K562 (cell line): Measurements from ENCODE around the gene C1orf174. TPM values are rescaled to one million over a fixed set of nuclear protein-coding genes. Genes with fewer than 3 reads are reported as not detected.

Experiments used
- BCOR ChIP-seq: fragments of 450-650 bp; IDR thresholded peaks from 2 replicates; pipeline ENCODE4 v1.6.1; 2016
- KAT8 ChIP-seq: fragments of 450-650 bp; IDR thresholded peaks from 2 replicates; pipeline ENCODE4 v1.6.1; 2016; ENCODE audit warnings: low read depth, mild to moderate bottlenecking
- RBBP5 ChIP-seq: fragments of 200-600 bp; sonication (generic); IDR thresholded peaks from 2 replicates; pipeline ENCODE4 v1.6.1; 2012; ENCODE audit warnings: borderline replicate concordance, mild to moderate bottlenecking, low read length, control low read depth, inconsistent platforms; ENCODE audit not compliant: insufficient read depth, poor library complexity, severe bottlenecking
- RUNX1 ChIP-seq: sonication (generic); IDR thresholded peaks from 2 replicates; pipeline ENCODE4 v1.6.1; 2016; ENCODE audit warnings: antibody characterized with exemption, low read depth
- SOX6 ChIP-seq: fragments of 450-650 bp; IDR thresholded peaks from 2 replicates; pipeline ENCODE4 v1.6.1; 2014; ENCODE audit warnings: mild to moderate bottlenecking
- ZKSCAN1 ChIP-seq: fragments of 150-350 bp; IDR thresholded peaks from 2 replicates; pipeline ENCODE4 v1.6.1; 2016; ENCODE audit warnings: low read depth, low read length
- polyA plus RNA-seq, 8 experiments: library from polyadenylated mRNA; depleted of rRNA in 4 of 8; stranded (reverse) in 5 of 8; unstranded in 3 of 8; fragments of >200 nt; fragmentation: Nextera tagmentation in 2 of 8; fragmentation: Illumina TruSeq in 1 of 8; extraction: Ambion mirVana in 2 of 8; extraction: Trizol in 1 of 8; gene quantifications; 2 replicates each; pipeline versions ENCODE4 v1.2.1 to v1.2.3, GENCODE V29; 2011 to 2014; ENCODE audit warnings: inconsistent platforms in 1 of 8, missing spikeins in 1 of 8
- total RNA-seq, 7 experiments: library from RNA; depleted of rRNA in 6 of 7; stranded (reverse); fragments of >200 nt in 6 of 7; fragmentation: Illumina TruSeq in 2 of 7; extraction: Trizol in 2 of 7; gene quantifications; 2 replicates each; pipeline versions ENCODE4 v1.2.1 to v1.2.3, GENCODE V29; 2011 to 2021; ENCODE audit warnings: low replicate concordance in 1 of 7
- TF ChIP-seq, protein P1 (sequence below): fragments of 450-650 bp; IDR thresholded peaks from 2 replicates; pipeline ENCODE4 v1.6.1; 2016; ENCODE audit warnings: low read depth
- TF ChIP-seq, protein P2 (sequence below): fragments of 250-450 bp; sonication (Bioruptor Pico); IDR thresholded peaks from 2 replicates; pipeline ENCODE4 v1.4.0; 2020; ENCODE audit warnings: mild to moderate bottlenecking, moderate library complexity, borderline replicate concordance
- TF ChIP-seq, protein P3 (sequence below): fragments of 450-650 bp; formaldehyde crosslinking; IDR thresholded peaks from 2 replicates; pipeline ENCODE4 v1.4.0; 2022; ENCODE audit warnings: mild to moderate bottlenecking, moderate library complexity
- TF ChIP-seq, protein P4 (sequence below): fragments of 250-450 bp; sonication (Bioruptor Pico); IDR thresholded peaks from 2 replicates; pipeline ENCODE4 v1.4.0; 2020
- TF ChIP-seq, protein P5 (sequence below), 3 experiments: IDR thresholded peaks in 2 of 3; conservative IDR thresholded peaks in 1 of 3; 2 replicates each; pipeline ENCODE4 v1.5.1; 2011 to 2012; ENCODE audit warnings: low read length in 3 of 3, mild to moderate bottlenecking in 3 of 3, control low read depth in 2 of 3, improper control_type of control experiment in 1 of 3, inconsistent platforms in 1 of 3, low read depth in 1 of 3, mixed read lengths in 1 of 3, moderate library complexity in 1 of 3; ENCODE audit not compliant: insufficient read depth in 2 of 3
- TF ChIP-seq, protein P6 (sequence below): fragments of 250-450 bp; sonication (Bioruptor Pico); IDR thresholded peaks from 2 replicates; pipeline ENCODE4 v1.5.0; 2021

The C1orf174 gene
- total and polyA plus RNA-seq, 9 of the 15 experiments (the other 6 are each of a cell fraction or from before 2014, with no cell fraction given): 38.5 to 64.9 (median 45.4) TPM

DNA sequence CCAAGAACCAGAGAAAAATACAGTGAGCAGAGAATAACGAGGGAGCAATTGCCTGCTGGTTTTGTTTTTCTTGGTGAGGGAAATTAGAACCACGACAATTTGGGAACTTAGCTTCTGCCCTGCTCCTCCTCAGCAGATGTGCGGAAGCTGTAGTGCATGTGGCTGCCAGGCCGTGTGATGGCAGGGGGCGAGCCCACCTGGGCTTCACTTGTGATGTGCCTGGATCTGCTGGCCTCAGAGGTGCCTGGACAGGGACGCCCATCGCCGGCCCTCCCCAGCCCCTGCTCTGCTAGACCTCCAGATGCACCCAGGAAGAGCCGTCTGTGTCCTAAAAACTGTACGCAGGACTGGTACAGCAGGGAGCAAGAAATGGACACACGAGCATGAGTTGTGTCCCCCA lies 28.5 kb upstream of the C1orf174 start (continued):
- TF ChIP-seq, protein P1, sequence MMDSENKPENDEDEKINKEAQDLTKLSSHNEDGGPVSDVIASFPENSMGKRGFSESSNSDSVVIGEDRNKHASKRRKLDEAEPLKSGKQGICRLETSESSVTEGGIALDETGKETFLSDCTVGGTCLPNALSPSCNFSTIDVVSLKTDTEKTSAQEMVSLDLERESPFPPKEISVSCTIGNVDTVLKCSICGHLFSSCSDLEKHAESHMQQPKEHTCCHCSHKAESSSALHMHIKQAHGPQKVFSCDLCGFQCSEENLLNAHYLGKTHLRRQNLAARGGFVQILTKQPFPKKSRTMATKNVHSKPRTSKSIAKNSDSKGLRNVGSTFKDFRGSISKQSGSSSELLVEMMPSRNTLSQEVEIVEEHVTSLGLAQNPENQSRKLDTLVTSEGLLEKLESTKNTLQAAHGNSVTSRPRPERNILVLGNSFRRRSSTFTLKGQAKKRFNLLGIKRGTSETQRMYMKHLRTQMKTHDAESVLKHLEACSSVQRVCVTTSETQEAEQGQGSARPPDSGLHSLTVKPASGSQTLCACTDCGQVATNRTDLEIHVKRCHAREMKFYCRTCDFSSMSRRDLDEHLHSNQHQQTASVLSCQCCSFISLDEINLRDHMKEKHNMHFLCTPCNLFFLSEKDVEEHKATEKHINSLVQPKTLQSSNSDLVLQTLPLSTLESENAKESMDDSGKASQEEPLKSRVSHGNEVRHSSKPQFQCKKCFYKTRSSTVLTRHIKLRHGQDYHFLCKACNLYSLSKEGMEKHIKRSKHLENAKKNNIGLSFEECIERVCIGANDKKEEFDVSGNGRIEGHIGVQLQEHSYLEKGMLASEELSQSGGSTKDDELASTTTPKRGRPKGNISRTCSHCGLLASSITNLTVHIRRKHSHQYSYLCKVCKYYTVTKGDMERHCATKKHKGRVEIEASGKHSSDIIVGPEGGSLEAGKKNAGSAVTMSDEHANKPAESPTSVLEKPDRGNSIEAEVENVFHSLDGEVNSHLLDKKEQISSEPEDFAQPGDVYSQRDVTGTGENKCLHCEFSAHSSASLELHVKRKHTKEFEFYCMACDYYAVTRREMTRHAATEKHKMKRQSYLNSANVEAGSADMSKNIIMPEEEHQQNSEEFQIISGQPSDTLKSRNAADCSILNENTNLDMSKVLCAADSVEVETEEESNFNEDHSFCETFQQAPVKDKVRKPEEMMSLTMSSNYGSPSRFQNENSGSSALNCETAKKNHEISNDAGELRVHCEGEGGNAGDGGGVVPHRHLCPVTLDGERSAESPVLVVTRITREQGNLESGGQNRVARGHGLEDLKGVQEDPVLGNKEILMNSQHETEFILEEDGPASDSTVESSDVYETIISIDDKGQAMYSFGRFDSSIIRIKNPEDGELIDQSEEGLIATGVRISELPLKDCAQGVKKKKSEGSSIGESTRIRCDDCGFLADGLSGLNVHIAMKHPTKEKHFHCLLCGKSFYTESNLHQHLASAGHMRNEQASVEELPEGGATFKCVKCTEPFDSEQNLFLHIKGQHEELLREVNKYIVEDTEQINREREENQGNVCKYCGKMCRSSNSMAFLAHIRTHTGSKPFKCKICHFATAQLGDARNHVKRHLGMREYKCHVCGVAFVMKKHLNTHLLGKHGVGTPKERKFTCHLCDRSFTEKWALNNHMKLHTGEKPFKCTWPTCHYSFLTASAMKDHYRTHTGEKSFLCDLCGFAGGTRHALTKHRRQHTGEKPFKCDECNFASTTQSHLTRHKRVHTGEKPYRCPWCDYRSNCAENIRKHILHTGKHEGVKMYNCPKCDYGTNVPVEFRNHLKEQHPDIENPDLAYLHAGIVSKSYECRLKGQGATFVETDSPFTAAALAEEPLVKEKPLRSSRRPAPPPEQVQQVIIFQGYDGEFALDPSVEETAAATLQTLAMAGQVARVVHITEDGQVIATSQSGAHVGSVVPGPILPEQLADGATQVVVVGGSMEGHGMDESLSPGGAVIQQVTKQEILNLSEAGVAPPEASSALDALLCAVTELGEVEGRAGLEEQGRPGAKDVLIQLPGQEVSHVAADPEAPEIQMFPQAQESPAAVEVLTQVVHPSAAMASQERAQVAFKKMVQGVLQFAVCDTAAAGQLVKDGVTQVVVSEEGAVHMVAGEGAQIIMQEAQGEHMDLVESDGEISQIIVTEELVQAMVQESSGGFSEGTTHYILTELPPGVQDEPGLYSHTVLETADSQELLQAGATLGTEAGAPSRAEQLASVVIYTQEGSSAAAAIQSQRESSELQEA: no peak
- TF ChIP-seq, protein P2, sequence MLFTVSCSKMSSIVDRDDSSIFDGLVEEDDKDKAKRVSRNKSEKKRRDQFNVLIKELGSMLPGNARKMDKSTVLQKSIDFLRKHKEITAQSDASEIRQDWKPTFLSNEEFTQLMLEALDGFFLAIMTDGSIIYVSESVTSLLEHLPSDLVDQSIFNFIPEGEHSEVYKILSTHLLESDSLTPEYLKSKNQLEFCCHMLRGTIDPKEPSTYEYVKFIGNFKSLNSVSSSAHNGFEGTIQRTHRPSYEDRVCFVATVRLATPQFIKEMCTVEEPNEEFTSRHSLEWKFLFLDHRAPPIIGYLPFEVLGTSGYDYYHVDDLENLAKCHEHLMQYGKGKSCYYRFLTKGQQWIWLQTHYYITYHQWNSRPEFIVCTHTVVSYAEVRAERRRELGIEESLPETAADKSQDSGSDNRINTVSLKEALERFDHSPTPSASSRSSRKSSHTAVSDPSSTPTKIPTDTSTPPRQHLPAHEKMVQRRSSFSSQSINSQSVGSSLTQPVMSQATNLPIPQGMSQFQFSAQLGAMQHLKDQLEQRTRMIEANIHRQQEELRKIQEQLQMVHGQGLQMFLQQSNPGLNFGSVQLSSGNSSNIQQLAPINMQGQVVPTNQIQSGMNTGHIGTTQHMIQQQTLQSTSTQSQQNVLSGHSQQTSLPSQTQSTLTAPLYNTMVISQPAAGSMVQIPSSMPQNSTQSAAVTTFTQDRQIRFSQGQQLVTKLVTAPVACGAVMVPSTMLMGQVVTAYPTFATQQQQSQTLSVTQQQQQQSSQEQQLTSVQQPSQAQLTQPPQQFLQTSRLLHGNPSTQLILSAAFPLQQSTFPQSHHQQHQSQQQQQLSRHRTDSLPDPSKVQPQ (CRISPR knock-in tag): no peak
- TF ChIP-seq RBBP5 (no peak), ZKSCAN1 (no peak), RUNX1 (no peak), SOX6 (no peak), KAT8 (no peak), BCOR (no peak)
- TF ChIP-seq, protein P3, sequence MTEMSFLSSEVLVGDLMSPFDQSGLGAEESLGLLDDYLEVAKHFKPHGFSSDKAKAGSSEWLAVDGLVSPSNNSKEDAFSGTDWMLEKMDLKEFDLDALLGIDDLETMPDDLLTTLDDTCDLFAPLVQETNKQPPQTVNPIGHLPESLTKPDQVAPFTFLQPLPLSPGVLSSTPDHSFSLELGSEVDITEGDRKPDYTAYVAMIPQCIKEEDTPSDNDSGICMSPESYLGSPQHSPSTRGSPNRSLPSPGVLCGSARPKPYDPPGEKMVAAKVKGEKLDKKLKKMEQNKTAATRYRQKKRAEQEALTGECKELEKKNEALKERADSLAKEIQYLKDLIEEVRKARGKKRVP: no peak
- TF ChIP-seq, protein P4, sequence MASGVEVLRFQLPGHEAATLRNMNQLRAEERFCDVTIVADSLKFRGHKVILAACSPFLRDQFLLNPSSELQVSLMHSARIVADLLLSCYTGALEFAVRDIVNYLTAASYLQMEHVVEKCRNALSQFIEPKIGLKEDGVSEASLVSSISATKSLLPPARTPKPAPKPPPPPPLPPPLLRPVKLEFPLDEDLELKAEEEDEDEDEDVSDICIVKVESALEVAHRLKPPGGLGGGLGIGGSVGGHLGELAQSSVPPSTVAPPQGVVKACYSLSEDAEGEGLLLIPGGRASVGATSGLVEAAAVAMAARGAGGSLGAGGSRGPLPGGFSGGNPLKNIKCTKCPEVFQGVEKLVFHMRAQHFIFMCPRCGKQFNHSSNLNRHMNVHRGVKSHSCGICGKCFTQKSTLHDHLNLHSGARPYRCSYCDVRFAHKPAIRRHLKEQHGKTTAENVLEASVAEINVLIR: no peak
- TF ChIP-seq, protein P5, sequence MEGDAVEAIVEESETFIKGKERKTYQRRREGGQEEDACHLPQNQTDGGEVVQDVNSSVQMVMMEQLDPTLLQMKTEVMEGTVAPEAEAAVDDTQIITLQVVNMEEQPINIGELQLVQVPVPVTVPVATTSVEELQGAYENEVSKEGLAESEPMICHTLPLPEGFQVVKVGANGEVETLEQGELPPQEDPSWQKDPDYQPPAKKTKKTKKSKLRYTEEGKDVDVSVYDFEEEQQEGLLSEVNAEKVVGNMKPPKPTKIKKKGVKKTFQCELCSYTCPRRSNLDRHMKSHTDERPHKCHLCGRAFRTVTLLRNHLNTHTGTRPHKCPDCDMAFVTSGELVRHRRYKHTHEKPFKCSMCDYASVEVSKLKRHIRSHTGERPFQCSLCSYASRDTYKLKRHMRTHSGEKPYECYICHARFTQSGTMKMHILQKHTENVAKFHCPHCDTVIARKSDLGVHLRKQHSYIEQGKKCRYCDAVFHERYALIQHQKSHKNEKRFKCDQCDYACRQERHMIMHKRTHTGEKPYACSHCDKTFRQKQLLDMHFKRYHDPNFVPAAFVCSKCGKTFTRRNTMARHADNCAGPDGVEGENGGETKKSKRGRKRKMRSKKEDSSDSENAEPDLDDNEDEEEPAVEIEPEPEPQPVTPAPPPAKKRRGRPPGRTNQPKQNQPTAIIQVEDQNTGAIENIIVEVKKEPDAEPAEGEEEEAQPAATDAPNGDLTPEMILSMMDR (IDR thresholded peaks at IDR 0.05 in 2 of 3, conservative IDR thresholded peaks at IDR 0.05 in 1 of 3; ENCODE audit: insufficient read depth in 2 of 3, low read depth in 1 of 3, low read length in 3 of 3): no peak
- TF ChIP-seq, protein P6, sequence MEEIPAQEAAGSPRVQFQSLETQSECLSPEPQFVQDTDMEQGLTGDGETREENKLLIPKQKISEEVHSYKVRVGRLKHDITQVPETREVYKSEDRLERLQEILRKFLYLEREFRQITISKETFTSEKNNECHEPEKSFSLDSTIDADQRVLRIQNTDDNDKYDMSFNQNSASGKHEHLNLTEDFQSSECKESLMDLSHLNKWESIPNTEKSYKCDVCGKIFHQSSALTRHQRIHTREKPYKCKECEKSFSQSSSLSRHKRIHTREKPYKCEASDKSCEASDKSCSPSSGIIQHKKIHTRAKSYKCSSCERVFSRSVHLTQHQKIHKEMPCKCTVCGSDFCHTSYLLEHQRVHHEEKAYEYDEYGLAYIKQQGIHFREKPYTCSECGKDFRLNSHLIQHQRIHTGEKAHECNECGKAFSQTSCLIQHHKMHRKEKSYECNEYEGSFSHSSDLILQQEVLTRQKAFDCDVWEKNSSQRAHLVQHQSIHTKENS (CRISPR knock-in tag): no peak
